ENCODE results near the gene CPT1A.

Gene CPT1A

DNA sequence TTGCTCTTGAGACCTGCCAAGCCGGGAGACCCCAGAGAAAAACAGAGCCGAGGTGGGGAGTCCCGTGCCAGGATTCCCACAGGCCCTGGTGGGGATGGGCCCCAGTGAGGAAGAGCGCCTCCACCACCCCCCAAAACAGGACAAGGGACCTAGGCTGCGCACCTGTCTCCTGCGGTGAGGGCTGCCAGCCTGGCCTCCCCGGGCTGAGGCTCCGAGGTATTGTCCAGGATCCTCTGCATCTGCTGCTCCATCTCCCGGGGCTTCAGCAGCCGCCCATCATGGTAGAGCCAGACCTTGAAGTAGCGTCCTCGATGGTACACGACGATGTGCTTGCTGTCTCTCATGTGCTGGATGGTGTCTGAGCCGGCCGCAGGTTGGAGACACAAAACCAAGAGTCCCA is 57.1 kb downstream of the CPT1A start:
- DNase-seq: no peak

DNA sequence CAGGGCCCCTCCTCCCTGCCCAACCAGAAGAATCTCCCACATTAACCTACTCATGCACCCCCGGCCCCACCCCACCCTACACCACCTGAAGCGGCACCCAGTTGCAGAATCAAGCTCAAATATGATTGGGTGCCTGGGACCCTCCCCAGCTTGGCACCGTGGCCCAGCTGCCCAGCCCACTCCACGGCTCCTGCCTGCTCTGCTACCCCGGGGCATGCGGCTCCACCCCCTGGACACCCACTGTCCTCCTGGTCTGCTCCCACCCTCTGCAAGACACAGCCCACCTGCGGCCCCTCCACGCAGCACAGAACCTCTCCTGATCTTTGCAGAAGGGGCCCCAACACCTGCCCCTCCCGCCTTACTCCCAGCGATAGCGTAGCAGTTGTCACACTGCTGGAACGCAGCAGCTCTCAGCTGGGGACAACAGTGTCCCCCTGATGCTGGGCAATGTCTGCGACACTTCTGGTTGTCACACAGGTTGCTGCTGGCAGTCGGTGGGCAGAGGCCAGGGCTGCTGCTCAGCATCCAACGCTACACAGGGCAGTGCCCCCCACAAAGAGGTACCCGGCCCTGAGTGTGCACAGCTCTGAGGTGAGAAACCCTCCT is 58.4 kb downstream of the CPT1A start:
- no peak for DNase-seq

DNA sequence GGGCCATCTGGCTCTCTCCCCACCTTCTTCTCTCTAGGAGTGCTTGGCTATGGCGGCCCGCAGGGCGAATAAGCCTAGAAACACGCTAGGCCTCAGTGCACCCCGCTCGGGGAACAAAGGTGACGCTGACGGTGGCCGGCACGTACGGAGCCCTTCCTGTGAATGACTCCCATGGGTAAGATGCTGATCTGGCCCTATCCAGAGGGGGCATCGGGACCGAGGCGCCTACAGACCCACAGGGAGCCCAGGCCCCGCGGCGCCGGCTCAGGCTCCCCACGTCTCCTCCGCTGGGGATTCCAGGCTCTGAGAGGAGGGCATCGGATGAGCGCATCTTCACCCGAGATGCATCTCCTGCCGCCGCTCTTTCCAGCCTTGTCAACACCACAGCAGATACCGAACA is 59.0 kb downstream of the CPT1A start:
- no peak for DNase-seq

DNA sequence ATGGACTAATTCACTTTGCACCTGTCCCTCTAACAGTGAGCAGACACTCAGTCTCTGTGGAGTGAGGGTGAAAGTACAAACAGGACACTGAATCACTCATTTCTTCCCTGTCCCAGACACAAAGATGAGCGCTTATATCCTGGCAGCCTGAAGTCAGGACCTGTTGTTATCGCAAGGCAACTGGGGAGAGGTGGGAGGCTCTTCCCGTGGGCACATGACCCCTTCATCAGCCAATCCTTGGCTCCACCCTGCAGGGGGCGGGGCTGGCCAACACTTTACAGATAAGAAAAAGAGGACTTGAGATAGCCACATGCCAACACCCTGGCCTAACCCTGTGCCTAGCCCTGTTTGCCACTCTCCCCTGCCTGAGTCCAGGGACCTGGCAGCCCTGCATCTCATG is 60.9 kb downstream of the CPT1A start:
- DNase-seq: no peak

DNA sequence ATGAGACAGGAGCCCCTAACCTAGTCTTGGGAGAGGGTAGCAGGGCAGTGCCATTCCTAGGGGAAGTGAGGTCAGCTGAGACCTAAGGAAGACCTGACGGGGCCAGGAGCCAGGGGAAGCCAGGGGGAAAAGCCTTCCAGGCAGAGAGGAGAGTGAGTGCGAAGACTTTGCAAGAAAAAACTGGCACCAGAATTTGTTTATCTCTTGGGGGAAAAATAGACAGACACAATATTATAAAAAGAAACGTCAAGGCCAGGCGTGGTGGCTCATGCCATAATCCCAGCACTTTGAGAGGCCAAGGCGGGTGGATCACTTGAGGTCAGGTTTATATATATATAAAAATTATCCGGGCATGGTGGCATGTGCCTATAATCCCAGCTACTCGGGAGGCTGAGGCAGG is 63.5 kb downstream of the CPT1A start:
- DNase-seq: no peak

DNA sequence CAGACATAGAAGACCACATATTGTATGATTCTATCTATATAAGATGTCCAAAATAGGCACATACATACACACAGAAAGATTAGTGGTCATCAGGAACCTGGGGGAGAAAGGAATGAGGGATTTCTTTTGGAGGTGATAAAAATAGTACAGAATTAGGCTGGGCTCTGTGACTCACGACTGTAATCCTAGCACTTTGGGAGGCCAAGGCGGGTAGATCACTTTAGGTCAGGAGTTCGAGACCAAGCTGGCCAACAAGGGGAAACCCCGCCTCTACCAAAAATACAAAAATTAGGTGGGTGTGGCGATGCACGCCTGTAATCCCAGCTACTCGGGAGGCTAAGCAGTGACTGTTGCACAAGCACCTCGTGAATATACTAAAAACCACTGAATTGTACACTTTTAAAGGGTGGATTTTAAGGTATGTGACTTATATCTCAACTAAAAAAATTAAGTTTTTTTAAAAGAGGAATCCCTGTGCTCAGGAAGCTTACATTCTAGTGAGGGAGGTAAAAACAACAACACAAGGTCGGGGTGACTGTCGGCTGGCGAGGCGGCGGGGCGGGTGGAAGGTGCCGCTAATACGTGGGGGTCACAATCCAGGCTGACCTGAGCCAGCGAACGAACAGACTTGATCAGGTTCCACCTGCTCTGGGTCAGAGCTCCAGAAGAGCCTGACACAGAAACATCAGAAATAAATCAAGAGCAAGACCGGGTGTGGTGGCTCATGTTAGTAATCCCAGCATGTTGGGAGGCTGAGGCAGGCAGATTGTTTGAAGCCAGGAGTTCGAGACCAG is 65.1 kb downstream of the CPT1A start:
- DNase-seq: no peak

DNA sequence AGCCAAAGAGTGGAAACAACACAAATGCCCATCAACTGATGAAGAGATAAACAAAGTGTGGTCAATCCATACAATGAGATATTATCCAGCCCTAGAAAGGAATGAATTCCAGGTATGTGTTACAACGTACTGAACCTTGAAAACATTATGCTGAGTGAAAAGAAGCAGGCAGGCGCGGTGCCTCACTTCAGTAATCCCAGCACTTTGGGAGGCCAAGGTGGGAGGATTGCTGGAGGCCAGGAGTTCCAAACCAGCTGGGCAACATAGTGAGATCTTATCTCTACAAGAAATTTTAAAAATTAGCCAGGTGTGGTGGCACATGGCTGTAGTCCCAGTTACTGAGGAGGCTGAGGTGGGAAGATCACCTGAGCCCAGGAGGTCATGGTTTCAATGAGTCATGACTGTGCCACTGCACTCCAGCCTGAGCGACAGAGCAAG is 65.7 kb downstream of the CPT1A start:
- no peak for DNase-seq

DNA sequence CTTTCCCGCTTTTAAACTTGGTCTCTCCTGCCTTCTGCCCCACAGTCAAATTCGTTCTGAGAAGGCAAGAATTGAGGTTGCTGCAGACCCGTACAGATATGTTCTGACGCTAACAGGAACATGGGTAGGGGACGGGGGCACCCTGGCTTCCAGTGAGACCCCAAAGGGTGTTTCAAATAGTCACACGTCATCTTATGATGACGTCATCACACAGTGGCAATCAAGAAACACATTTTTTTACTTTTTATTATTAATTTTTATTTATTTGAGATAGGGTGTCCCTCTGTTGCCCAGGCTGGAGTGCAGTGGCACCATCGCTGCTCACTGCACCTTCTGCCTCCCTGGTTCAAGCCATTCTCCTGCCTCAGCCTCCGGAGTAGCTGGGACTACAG is 67.5 kb downstream of the CPT1A start:
- no peak for DNase-seq

DNA sequence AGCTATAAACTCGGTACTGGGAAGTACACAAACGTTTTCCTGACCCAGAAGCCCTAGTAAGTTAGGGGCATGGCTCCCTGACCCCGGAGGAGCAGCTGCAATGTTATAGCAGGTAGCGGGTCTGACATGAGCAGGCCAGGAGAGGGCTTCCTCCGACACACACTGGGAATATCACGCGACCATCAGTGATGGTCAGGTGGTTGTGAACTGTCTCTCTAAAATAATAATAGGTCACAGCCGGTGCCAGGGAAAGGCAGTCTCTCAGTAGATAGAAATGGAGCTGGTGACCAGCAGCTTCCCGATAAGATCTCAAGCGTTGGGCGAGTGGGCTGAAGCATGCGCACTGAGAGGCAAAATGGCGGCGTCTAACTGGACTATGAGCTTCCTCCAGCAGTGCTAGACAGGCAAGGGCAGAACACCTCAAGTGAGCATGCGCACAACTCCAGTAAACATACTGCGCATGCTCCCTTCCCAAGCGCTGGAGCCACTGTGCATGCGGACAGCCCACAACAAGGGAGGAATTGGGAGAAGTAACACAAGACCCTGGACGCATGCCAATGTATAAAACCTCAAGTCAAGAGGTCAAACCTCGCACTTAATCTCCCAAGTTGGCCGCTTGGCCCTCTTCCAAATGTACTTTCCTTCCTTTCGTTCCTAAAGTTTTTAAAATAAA is 68.1 kb downstream of the CPT1A start:
- DNase-seq: no peak

DNA sequence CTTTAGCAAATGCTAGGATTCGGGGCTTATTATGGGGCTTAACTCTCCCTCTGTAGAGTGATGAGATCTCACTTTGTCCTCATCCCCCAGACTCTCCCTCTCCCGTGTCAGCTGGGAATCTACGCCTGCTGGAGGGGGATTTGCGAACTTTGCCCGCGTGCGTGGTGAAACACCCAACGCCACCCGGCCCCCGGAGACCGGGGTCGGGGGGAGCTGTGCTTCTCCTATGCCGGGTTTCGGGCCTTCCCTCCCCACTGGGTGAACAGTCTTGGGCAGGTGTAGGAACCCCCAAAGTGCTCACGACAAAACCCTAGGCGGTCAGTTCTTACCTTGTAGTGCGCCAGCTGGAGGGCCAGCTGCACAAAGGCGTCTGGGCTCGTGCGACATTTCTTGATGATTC is 68.8 kb downstream of the CPT1A start:
- no peak for DNase-seq

DNA sequence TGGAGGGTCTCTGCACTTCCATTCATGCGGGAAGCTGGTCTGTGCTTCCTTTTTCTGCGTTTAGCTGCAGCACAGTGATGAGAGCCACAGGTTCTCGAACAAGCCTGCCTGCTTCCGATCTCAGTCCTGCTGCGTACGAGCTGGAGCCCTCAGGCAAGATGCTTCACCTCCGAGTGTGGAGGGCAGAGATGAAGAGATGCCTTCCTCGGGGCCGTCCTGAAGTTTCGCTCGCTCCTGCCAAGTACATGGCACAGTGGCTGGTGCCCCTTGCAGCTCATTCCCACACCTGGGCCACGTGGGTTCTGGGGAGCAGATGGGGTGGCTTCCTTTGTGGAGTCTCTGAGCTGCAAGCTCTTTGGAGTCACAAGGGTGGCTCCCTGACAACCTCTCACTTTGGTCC is 70.9 kb downstream of the CPT1A start:
- no peak for DNase-seq

DNA sequence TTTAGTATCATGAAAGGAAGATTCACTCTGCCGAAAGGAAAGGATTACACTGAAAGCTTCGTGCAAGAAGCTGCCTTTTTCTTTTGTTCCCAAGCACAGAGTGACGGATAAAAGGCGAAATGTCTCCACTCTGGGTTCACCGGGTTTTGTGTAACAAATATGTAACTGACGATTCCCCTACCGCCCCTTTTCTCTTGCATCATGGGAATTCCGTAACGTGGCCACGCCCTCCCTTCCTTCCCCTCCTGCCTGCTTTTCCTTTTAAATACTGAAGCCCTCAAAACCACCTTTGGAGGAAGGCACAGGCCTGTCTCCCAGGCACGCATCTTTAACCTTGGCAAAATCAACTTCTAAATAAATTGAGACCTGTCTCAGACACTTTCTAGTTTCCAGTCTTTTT is 74.0 kb downstream of the CPT1A start:
- DNase-seq: no peak

DNA sequence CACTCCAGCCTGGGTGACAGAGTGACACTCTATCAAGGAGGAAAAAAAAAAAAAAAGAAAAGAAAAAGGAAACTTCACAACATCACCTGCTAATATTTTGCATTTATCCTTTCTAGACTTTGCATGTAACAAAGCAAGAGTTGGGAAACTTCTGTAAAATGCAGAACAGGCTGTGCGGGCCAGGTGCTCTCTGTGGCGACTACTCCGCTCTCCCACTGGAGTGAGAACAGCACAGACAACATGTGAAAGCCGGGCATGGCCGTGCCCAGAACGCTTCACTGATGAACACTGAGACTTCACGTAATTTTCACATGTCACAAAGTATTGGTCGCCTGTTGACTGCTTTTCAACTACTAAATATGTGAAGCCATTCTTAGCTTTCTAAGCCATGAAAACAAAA is 74.9 kb downstream of the CPT1A start:
- no peak for DNase-seq

DNA sequence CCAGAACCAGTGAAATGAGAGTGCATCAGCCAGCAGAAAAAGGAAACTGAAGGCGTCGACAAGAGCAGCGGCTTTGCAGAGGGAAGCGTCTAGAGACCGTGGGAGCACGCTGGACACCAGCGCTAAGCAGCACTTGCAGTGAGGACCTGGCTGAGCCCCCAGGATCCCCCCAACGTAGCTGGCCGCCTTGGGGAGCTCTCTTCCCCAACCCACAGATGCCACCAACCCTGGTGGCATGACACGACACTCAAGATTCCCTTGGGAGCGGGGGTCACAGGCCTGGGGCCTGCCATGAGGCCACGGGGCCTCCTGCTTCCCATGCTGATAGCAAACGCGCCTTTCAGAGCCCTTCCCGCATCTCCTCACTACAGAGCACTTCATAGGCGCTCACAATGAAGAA is 77.0 kb downstream of the CPT1A start:
- no peak for DNase-seq

DNA sequence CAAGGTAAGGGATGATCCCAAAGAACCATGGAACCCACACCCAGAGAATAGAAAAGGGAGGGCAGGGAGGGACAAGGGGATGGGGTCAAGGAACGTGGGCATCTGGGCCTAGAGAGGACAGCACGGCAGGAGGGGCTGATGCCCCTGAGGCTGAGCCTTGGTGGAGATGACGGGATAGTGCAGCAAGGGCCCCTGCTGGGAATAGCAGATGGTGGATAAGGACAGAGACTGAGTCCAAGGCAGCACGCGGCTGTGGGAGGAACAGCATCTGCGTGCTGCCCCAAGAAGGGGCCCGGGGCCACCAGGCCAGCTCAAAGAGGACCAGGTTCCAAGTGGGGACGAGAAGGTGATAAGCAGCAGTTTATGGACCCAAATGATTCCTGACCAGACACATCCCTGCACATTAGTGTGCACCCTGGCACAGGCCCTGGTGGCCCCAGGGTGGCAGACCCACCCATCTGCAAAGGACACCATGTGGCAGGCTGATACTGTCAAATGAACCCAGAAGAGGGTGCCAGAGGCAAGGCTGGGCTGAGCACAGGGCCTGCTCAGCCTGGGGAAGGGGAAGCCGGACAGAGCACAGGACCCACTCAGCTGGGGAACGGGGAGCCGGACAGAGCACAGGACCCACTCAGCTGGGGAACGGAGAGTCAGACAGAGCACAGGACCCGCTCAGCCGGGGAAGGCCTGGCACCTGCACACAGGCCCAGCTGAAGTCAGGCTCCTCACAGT is 77.6 kb downstream of the CPT1A start:
- DNase-seq: no peak

DNA sequence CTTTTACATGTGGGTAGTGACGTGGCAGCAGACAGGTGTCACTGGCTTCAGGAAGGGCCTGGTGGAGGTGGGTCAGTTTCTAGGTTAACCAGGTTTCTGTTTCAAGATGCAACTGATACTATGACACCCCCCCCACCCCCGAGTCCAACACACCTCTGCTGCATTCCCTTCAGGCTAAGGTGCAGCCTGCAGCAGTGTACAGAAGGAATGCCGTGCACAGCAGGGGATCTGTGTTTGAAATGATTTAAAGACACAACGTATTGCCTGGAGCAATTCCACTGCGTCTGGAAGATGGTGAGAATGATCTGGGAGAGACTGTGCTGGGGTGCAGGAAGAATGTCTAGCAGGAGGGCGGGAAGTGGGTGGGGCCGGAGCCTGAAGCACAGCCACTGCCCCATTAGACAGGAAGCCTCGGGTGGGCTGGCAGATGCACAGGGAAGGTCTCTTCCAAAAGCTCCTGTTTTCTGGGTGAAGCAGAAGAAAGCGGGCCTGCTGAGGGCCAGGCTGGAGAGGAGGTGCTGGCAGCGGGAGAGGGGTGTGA is 78.5 kb downstream of the CPT1A start:
- DNase-seq: no peak

DNA sequence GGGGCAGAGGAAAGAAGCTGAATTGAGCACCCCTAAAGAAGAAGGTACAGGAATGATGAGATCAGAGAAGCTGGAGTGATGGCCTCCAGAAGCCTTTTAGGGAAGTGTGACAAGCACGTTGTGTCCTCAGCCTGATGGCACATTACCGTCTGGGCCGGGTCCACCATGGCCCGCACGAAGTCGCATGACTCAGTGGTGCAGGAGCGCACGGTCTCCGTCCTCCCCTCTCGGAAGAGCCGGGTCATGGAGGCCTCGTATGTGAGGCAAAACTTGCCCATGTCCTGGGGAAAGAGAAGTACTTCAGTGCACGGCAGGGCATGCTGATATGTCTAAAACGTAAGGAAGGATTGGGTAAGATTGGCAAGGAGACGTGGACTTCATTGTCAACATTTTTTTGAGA is 79.2 kb downstream of the CPT1A start:
- no peak for DNase-seq

DNA sequence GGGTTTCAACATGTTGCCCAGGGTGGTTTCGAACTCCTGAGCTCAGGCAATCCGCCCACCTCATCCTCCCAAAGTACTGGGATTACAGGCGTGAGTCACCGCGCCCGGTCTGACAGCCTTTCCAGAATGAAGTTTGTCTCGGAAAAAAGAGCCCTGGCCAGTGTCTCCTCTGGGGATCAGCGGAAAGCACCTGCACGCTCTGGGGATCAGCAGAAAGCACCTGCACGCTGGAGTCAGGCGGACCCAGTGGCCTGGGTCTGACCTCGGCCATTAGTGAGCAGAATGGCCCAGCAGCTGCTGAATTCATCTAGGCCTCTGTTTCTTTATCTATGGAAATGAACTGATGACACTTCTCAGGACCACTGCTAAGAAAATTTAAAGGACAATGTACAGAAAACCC is 79.9 kb downstream of the CPT1A start:
- DNase-seq: no peak

DNA sequence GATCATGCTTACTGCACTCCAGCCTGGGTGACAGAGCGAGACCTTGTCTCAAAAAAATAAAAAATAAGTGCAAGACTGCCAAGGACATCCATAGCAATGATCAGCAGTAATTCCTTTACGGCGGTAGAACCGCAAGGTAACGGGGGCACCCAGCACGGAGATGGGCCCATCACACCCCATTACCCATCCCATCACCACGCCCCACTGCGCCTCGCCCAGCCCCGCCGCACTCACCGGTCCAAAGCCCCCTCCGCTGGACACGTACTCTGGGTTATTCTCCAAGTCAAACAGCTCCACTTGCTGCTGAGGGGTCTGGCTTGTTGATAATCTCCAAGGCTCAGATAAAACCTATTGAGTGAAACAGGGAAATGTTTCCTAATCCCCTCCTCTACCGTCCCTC is 81.7 kb downstream of the CPT1A start:
- DNase-seq: no peak

DNA sequence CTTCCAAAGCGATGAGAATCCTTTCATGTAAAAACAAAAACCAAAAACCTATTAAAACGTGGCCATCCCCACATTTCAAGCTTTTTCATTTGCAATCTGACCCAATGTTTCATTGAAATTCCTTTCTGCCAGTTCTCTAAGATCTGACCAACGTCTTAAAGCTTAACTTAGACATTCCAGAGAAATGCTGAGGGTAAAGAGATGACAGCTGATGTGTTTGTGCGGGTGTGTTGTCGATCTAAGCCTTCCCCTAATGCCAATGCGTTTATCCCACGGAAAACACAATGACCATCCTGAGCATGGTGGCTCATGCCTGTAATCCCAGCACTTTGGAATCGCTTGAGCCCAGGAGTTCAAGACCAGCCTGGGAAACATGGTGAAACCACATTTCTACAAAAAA is 84.0 kb downstream of the CPT1A start:
- DNase-seq: no peak

DNA sequence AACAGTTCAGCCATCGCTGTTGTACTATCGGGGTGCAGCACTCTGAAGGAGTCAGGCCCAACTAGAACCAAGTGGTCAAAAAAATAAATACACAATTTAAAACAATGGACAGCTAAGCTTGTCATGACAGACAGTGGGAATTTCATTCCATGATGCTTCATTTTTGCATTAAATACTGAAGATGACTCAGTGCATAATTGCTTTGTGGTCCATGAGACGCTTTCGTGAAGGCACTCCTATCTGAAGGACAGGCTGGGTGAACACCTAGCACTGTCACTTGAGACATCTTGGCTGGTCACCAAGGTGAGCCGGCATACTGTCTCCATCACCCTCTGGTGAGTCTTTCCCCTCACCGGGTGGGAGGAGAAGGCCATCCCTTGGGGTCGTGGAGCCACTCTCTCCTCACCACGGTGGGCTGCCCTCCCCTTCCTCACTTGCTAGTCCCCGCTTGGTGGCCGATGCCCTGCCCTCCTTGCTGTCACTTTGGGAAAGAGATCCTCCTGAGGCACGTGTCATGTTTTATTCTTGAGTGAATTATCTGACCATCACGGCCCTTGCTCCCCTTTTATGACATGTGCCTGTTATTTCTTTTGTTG is 85.4 kb downstream of the CPT1A start:
- DNase-seq: no peak

DNA sequence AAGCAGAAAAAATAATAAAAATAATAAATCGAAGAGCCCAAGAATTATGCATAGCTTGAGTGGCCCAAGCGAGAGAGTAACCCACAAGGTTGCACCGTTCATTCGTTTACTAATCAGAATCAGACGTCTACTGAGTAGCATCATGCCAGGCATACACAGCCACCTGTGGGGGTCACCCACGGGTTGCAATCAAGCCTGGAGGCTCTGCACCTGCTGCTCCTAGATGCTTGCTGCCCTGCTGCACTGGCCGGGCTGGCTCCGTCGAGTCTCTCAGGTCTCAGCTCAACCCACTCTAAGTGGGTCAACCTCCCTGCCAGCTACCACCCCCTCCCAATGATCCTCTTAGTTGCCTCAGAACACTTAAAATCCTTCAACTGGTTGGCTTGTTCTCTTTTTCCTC is 88.4 kb downstream of the CPT1A start:
- DNase-seq: no peak

DNA sequence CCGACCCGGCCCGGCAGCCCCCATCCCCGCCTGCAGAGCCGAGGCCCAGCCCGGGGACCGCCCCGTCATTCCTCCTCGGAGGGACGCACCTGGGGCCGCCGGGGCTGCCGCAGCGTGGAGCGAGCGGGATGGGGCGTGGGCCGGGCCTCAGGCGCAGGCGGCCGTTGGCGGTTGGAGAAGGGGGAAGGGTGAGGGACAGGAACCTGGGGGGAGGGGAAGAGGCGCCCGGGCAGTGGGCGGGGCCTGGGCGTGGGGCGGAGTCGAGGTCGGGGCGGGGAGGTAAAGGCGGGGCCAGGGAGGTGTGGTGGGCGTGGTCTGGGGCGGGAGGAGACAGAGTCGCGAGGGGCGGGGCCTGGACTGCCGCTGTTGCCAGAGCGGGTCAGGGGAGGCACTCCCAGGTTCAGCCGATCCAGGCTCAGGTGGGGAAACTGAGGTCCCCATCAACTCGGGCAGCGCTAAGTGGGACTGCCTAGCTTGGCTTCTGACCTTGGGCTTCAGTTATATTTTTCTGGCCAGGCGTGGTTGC is 90.3 kb downstream of the CPT1A start, which contains the start of gene TESMIN:
TSS of gene TESMIN (minus strand) at position 190 of the 526 bp plus-strand sequence. CDS start 860 bp downstream, outside the sequence.
- DNase-seq: peak; percentile 74 to 92 (median 90)
